Left cardiac atrium (tissue), 4 donors: ENCODE measurements around the gene SEPTIN5. TPM values are rescaled to one million over a fixed set of nuclear protein-coding genes. Genes with fewer than 3 reads are reported as not detected.
"Not testable (repeated sequence)": the region's sequence is repeated elsewhere in the genome, so short reads cannot be mapped to it uniquely, and the experiment has no call there.

ENCODE experiments used
- ATAC-seq, 2 donors: fragments of 200-7000 bp; cut with Tn5 transposase; one replicate each; pipeline ENCODE4 v1.9.1; 2020; ENCODE audit warnings: mild to moderate bottlenecking in 2 of 2, moderate library complexity in 2 of 2
- DNase-seq: peaks from one replicate; pipeline ENCODE4 v3.0.0-alpha.2; 2020
- intact Hi-C, 2 donors: fragments of 100-400 bp; cut with DNase I; formaldehyde crosslinking; loops; one replicate each; pipeline versions ENCODE4 v1.14.1 to v1.15.1; 2022 to 2023
- total RNA-seq, 2 donors: library from RNA; stranded (reverse); fragmentation: NEBNext Ultra II Directional; extraction: Animal tissue kit (Norgen Biotek cat#: 25700); gene quantifications; one replicate each; pipeline ENCODE4 v1.2.1, GENCODE V29; 2021
- donor health status: DM: no; HTN: yes; CAD: no.
- donor health status: DM: no; HTN: yes; CAD: no; lungs with severe emphysema.
- donor health status: DM: yes; HTN: yes; CAD: no.
- donor health status: Dilated cardiomyopathy.

The SEPTIN5 gene
- total RNA-seq, 2 donors from 2014 or later, result 118 to 127 TPM

DNA sequence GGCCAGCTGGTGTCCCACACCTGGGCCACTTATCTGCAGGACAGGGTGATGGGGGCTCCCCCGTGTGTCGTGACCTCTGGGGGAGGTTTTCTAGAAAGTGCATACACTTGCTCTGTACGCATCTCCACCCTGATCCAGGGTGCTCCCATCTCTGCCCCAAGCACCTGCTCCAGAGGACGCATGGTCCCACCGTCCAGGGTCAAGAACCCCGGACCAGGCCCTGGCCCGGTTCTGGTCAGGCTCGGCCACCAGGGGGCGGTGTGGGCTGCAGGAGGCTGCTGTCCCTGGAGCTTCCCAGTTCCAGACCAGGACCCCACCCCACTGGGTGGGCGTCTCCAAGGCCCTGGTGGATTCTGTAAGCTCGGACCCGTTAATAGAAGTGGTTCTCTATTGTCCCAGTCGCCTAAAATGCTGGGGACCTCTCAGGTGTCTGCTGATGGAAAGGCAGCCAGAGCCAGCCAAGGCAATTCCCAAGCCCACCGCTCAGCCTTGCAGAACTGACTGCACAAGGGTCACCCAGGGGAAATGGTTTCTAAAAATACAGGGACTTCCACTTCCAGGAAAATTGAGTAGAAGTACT lies 34.7 kb upstream of the SEPTIN5 start:
- DNase-seq (peak; percentile 71), ATAC-seq (peak; percentile 81 to 82)
- intact Hi-C loops, result loop anchor here in 1 of 2 donors (1.0 kb wide), 1 partner anchor 39 kb away; no protein-coding TSS in a partner anchor

DNA sequence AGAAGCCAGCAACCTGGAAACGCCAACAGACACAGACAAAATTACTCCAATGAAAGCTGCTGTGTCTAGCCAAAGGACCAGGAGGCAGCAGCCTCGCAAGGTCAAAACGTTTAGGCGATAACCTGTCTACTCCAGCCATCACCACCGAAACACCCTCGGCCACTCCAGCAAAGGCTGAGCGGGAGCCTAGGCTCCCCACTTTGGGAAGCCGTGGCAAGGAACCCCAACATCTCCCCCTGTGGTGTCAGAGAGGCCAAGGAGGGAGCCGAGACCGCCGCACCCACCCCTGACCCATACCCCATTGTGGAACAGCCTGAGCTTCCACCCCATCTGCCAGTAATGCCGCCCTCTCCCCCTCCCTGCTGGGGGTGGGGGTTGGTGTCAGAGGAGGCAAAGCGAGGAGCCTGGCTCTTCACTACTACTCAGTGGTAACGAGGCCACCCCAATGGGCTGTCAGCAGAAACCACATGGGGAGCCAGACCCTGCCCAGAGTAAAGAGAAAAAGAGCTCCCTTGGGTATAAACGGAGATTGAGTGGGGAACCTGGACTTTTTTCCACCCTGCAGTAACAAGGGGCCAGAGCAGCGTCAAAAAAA lies 33.9 kb upstream of the SEPTIN5 start:
- intact Hi-C loops, result no loop called here

DNA sequence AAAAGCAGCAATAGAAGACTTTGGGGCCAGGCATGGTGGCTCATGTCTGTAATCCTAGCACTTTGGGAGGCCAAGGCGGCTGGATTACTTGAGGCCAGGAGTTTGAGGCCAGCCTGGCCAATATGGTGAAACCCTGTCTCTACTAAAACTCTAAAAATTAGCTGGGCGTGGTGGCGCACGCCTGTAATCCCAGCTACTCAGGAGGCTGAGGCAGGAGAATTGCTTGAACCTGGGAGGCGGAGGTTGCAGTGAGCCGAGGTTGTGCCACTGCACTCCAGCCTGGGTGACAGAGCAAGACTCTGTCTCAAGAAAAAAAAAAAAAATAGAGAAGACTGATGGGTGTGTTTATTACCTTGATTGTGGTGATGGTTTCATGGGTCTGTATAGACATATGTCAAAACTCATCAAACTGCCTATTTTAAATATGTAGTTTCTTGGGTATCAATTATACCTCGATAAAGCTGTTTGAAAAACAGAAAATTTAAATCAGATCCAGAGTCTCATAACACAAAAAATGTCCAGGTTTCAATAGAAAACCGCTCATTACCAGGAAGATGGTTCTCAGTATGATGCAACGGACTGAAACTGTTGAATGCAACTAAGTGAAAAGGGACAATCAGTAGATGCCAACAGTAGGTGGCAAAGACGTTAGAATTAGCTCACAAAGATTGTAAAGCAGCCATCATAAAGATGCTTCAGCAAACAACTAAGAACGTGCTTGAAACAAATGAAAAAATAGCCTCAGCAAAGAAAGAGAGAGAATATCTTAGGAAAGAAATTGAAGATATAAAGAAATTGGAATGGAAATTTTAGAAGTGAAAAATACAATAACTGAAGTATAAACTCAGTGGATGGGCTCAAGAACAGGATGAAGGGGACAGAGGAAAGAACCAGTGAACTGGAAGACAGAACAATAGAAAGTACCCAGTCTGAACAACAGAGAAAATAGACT lies 33.1 kb upstream of the SEPTIN5 start:
- no peak for DNase-seq
- no peak for ATAC-seq
- intact Hi-C loops, result no loop called here

More for the DNA sequence above, 33.9 kb upstream of the SEPTIN5 start:
- no peak for ATAC-seq
- no peak for DNase-seq

DNA sequence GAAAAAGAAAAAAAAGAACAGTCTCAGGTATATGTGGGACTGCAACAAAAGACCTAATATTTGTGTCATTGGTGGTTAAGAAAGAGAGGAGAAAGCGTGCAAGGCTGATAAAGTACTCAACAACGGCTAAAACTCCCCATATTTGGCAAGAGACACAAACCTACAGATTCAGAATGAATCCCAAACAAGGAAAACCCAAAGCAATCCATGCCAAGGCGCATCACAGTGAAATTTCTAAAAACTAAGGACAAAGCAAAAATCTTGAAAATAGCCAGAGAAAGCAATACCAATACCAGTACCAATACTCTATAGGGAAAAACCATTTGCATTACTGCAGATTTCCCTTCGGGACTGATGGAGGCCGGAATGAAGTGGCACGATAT lies 32.4 kb upstream of the SEPTIN5 start:
- no peak for ATAC-seq
- intact Hi-C loops, result no loop called here
- DNase-seq, result no peak

DNA sequence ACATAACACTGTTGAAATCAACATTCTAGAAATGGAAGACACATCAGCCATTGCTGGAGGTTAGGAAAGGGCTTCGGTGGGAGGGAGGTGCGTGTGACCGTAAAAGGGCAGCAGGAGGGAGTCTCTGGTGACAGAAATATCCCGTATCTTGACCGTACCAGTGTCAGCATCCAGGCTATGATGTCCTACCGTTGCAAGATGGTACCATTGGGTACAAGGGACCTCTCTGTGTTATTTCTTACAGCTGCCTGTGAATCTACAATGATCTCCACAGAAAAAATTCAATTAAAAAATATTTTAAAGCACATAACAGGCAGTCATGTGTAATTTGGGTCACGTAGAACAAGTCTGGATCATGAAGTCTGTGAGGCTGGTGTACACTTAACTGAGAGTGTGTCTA lies 27.4 kb upstream of the SEPTIN5 start:
- ATAC-seq (no peak), DNase-seq (no peak)
- intact Hi-C loops, result no loop called here

DNA sequence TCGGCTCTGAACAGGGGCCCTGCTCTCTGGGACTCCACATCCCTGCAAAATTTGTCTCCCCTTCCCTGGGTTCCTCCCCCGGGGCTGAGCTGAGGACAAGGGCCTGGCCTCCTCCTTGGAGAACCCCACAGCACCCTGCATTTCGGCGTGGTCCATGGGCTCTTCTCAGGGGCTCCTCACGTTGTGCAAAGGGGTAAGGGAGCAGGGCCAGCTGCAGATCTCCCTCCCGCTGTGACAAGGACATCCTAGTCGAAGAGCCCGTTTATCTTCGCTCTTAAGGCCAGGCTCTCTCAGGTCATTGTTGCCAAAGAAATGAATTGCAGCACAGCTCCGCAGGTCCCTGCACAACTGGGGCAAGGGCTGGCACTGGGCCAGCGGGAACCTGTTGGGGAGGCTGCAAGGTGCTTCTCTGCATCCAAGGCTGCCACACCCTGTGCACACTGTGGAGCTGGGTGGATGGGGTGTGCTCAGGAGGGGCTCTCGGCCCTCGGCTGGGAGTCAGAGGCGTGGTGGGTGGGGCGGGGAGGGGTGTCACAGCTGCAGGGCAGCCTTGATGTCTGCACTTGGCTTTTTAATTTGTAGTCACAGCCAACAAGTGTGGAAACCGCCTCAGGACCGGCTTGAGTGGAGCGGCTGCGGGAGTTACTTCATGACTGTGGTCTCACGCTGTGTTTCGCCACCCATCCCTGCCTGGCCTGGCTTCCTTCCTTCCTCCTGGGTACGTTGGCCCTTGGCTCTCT lies 26.6 kb upstream of the SEPTIN5 start:
- intact Hi-C loops, result no loop called here
- ATAC-seq, result peak in 1 of 2 donors; percentile 81
- DNase-seq, result peak; percentile 54

DNA sequence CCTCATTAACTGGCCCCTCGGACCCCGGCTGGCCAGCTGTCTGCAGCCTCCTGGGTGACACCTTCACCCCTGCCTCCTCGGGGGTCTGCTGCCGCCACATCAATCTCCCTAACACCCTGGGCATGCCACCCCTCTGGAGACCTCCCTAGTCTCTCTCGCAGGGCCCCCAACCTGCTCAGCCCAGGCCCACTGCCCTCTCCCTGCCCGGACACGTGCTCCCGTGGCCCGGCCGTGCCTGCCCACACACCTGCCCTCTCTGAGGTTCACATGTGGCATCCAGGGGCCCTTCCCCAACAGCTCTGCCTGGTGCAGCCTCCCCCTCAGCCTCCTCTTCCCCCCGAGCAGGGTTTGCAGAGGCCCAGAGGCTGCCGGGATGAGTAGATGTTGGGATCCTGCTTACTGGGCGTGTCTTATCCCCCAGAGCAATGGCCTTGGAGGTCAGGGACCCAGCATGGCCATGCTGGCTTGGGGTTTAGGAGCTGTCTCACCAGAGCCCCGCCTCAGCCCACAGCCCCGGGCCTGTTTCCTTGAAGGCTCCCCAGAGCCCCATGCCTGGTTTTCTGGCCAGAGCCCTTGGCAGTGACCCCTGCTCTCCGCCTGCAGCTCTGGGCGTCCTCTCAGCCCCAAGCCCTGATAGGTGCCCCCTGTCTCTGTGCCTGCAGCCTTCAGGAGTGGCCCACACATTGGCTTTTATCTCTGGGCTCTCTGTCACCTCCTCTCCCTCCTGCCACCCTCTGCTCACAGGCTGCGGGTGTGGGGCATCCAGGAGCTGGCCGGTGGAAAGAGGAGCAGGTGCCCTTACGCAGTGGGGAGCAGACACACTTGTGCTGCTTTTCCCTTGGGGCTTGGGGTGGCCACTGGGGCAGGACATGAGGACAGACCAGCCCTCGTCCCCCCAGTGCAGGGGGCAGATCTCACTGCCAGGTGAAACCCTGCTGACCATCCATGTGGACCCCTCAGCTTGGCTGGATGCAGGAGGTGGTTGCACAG lies 25.7 kb upstream of the SEPTIN5 start:
- intact Hi-C loops, result no loop called here
- ATAC-seq, result no peak
- DNase-seq, result no peak

DNA sequence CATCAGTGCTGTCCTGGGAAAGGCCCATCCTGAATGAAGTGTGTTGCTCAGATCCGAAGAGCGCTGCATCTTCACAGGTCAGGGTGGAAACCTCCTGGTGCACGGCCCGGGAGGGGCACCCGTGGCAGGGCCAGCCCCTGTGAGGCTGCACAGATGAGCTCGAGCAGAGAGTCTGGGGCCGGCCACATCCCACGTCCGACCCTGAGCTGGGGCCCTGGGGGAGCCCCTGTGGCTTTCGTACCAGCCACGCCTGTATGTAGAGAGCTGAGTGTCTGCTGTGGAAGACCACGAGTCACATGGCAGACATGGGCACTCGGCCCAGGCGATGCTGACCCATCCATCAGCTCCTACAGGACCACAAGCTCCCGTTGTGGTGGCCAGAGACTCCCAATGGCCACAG lies 24.9 kb upstream of the SEPTIN5 start:
- DNase-seq (no peak), ATAC-seq (no peak)
- intact Hi-C loops, result no loop called here

DNA sequence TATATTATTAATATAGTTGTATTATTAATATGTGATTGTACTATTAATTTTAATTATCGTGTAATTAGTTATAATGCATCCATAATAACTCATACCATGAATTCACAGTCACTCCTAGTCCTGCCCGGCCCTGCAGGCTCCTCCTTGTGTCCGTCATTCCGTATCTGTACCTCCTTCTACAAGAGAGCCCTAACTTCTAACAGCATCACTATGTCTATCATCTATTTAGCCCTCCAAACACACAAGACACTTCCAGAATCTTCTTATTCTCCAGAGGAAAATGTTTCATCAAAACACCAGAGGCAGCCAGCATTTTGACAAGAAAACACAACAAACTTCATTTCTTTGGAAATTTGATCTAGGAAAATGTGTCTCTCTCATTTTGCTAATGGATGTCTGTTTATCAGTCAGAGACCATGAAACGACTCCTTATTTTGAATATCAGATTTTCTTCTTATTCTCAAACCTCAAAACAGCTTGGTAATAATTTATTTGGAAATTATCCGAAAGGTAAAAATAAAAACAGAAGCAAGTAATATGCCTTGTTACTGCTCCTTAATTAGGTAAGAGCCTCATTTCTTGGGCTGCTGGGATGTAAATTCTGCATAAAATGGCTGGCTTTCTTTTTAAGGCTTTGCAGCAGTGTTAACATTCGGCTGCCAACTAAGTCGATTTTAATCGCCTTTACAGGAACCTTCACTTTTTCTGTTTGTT lies 23.1 kb upstream of the SEPTIN5 start:
- ATAC-seq, result no peak
- DNase-seq, result no peak
- intact Hi-C loops, result loop anchor here in 1 of 2 donors (10.0 kb wide), 1 partner anchor 56 kb away; no protein-coding TSS in a partner anchor

DNA sequence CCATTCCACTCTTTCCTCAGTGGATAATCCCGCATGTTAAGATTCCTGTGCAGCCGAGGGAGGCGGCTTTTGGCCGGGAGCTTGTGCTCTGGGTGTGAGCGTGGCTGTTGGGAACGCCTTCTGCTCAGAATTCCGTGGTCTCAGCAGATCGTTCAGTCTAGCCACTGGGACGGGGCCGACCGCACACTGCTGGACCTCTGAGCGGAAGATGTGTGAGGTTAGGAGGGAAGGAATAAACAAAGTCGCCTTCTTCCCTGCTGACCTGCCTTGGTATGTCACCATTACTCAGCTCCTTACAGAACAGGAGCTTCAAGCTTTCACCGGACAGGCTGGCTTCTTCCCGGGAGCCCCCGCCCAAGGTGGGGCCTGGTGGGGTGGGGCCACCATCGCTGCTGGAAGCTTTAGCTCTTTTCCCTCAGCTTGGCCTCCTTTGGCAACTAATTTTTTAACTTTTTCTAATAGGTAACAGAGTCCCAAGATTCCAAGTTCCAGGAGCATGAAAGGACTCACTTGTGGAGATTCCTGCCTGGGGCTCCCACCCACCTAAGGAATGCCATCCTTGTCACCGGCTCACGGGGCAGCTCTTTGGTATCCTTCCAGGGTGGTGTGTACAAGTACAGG lies 22.5 kb upstream of the SEPTIN5 start:
- no peak for DNase-seq
- ATAC-seq, result peak; percentile 31 to 76
- intact Hi-C loops, result loop anchor here in 1 of 2 donors (10.0 kb wide), 1 partner anchor 57 kb away; no protein-coding TSS in a partner anchor

DNA sequence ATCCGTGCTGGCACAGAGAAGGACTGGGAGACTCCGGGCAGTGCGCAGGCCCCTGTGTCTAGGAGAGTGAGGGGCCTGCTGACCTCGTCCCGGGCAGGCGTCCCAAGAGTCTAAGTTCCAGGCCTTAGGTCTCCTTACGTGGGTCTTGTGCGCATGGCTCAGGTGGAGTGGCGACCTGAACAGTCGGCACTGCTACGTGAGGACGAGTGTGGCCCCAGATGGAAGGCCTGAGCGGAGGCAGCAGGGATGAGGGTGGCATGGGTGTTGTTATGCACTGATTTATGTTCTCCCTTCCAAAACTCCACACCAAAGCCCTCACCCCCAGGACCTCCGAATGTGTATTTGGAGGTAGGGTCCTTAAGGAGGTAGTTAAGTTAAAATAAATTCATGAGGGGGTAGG lies 20.7 kb upstream of the SEPTIN5 start:
- ATAC-seq (no peak), DNase-seq (no peak)
- intact Hi-C loops, result loop anchor here in 1 of 2 donors (10.0 kb wide), 1 partner anchor 59 kb away; no protein-coding TSS in a partner anchor

DNA sequence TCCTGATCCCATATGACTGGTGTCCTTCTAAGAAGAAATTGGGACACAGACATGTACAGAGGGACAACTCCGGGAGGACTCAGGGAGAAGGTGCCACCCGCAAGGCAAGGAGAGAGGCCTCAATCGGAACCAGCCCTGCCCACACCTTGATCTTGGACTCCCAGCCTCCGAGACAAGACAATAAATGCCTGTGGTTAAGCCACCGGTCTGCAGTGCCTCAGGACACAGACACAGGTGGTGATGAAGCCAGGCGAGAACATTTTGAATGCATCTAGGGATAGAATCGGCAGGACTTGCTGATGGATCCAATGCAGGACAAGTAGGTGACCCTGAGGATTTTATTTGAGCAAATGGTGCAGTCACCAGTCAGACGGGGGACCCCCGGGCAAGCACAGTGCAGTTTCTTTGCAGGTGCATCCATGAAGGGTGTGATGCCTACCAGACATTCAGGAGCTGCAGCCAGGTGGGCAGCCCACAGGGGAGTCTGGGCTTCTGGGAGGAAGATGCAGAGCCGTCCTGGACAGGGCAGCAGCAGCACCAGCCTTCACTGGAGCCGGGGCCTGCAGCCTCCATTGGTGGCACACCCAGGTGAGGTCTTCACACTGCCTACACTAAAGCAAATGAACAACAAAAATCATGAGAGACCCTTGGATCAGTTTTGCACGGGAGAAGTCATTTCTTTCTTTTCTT lies 20.2 kb upstream of the SEPTIN5 start:
- DNase-seq (no peak), ATAC-seq (no peak)
- intact Hi-C loops, result loop anchor here in 1 of 2 donors (10.0 kb wide), 1 partner anchor 59 kb away; no protein-coding TSS in a partner anchor

DNA sequence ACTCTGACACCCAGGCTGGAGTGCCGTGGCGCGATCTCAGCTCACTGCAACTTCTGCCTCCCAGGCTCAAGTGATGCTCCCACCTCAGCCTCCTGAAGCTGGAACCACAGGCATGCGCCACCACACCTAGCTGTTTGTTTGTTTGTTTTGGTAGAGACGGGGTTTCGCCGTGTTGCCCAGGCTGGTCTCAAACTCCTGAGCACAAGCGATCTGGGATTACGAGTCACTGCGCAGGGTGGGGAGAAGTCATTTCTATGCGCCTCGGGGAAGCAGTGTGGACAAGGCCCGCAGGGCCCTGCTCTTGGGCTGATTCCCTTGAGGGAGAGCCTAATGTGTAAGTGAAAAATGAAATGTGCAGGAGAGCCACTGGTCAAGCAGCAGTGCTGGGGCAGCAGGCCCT lies 19.6 kb upstream of the SEPTIN5 start:
- intact Hi-C loops, result loop anchor here in 1 of 2 donors (10.0 kb wide), 1 partner anchor 60 kb away; no protein-coding TSS in a partner anchor
- DNase-seq (no peak), ATAC-seq (no peak)

DNA sequence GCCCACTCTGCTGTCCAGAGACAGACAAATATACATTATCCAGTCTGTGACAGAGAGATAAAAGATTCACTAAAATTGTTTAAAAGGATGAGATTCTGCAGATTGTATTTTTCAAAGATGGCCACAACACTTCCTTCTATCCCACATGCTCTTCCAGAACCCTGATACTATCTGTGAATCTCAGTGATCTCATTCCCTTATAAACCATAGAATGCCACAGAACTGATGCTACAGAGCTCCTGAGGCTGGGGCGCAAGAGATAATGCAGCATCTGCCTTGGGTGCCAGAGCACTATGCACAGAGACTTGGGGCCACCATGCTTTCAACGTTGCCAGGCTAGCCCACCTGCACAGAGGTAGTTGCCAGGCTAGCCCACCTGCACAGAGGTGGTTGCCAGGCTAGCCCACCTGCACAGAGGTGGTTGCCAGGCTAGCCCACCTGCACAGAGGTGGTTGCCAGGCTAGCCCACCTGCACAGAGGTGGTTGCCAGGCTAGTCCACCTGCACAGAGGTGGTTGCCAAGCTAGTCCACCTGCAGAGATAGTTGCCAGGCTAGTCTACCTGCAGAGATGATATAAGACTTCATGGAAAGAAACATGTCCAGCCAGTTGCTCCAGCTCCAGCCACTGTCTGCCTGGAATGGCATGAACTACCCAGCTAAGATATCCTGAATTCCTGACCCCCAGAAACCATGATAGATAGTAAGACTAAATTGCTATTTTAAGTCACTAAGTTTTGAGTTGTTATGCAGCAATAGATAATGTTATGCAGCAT lies 17.6 kb upstream of the SEPTIN5 start:
- ATAC-seq (no peak), DNase-seq (no peak)
- intact Hi-C loops, result loop anchor here in 1 of 2 donors (10.0 kb wide), 1 partner anchor 62 kb away; no protein-coding TSS in a partner anchor

DNA sequence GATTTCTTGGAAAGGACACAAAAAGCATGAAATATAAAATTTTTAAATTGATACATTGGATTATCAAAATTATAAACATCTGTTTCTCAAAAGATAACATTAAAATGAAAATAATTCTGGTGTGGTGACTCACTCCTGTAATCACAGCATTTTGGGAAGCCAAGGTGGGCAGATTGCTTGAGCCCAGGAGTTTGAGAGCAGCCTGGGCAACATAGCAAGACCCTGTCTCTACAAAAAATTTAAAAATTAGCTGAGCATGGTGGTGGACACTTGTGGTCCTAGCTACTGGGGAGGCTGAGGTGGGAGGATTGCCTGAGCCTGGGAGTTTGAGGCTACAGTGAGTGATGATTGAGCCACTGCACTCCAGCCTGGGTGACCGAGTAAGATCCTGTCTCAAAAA lies 16.4 kb upstream of the SEPTIN5 start:
- not testable (repeated sequence) for ATAC-seq, DNase-seq
- intact Hi-C loops, result loop anchor here in 1 of 2 donors (10.0 kb wide), 1 partner anchor 63 kb away; no protein-coding TSS in a partner anchor
